Head of caudate nucleus (tissue), 42 donors: Measurements from ENCODE around the gene TIGD6.

Experiments
- DNase-seq, 42 donors: peaks; one replicate each; pipeline versions ENCODE4 v3.0.0 to v3.0.0-alpha.2; 2020 to 2021; ENCODE audit warnings: mixed read lengths in 7 of 42
- intact Hi-C: fragments of 100-400 bp; cut with DNase I; formaldehyde crosslinking; loops from one replicate; pipeline ENCODE4 v1.15.0; 2022

Gene TIGD6

DNA sequence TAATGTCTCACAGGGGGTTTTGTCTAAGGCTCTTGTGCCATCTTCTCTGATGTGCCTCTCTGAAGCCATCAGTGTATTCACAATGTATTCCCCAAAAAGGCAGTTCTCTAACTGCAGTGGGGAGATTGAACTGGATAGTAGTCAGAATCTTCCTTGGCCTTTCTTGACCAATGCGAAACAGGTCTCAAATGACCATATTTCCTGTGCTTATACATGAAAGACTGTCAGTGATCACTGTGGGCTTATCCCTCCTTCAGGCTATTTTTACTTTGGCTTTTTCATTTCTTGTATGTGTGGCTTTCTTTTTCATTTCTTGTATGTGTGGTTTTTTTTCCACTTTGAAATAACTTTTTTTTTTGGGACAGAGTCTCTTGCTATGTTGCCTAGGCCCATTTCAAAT, 19.8 kb upstream of the TIGD6 start:
- intact Hi-C loops = no loop called here

DNA sequence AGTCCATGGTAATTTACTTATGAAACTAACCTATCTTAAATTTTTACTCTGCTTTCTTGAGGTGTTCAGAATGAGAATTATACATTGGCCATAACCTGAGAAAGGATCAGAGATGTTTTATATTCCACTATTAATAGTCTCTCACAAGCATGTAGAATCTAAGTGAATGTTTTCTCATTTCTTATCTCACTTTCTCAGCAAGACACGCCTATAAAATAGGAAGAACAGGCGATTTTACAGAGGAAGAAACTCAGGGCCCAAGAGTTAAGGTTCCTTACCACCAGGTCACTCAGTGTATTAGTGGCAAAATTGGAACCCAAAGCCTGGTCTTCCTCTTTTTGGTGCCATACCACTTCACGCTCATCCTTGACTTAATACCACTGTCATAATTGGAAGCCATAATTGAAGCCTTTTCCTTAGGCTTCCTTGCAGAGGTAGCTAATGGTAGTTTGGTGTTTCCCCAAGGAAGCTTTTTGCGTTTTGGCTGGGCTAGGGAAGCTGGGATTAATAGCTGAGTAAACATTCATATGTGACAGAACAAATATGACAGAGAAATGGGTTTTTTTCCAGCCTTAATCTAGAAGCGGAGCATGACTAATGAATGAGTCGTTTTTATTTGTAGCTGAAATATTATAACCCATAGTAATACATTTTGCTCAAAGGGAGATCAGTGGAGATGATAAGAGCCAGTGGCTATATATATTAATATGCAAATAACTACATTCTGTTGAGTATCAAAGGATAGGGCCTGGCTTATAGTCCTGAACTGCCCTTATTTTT, 17.0 kb upstream of the TIGD6 start:
- intact Hi-C loops = no loop called here

More for the DNA sequence above, 19.8 kb upstream of the TIGD6 start:
- no peak for DNase-seq

DNA sequence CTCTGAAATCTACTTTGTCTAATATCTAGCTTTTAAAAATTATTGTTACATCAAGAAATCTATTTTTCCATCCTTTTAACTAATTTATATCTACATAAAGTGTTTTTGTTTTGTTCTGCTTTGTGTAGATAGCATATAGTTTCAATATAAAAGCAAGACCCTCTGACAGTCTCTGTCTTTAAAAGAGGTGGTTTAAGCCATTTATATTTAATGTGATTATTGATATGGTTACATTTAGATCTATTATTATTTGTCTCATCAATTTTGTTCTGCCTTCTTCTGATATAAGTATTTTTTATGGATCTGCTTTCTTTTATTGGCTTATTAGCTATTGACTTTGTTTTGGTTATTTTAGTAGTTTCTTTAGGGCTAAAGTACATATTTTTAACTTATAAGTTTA, 16.1 kb upstream of the TIGD6 start:
- intact Hi-C loops = no loop called here
- DNase-seq = no peak

More for the DNA sequence above, 17.0 kb upstream of the TIGD6 start:
- no peak for DNase-seq

DNA sequence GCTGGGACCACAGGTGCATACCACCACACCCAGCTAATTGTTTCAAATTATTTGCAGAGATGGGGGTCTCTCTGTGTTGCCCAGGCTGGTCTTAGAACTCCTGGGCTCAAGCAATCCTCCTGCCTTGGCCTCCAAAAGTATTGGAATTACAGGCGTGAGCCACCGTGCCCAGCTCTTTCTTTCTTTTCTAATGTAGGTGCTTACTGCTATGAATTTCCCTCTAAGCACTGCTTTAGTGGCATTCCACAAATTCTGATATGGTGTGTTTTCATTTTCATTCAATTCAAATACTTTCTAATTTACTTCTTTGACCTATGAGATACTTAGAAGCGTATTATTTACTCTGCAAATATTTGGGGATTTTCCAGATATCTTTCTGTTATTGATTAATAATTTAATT, 15.0 kb upstream of the TIGD6 start:
- intact Hi-C loops = no loop called here
- DNase-seq = no peak

DNA sequence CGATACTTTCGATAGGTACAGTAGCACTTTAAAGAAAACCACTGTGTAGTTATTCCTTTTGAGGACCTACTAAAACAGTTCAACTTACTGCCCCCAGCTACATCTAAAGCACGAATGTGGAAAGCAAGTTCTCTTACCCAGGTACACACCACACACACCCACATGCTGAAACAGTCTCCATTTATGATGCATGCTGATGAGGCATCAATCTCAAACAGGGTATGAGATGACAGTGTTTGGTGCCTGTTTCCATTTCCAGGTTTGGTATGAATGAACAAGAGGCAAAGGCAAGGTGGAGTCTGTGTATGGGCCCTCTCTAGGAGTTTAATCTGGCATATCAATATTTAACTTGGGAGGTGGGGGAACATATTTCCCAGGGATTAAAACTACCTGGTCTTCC, 14.0 kb upstream of the TIGD6 start:
- DNase-seq = peak in 2 of 42 donors; percentile 23 to 57
- intact Hi-C loops = no loop called here

DNA sequence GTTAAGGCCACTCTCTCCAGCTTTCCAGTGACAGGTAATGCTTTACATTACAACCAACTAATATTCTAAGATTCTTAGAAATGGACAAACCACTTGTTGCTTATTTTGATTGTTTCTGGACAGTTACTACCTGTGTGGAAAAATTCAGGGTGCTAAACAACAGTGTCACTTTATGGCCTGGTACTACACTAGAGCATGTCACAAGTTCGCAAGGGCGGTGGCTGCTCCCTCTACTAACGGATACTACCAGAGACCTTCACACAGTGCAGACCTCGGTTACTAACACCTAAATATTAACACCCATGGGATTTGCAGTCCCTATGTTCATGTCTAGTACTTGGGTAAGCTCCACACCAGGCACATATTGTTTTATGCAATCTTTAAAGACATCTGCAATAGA, 13.5 kb upstream of the TIGD6 start:
- no peak for DNase-seq
- intact Hi-C loops = no loop called here

DNA sequence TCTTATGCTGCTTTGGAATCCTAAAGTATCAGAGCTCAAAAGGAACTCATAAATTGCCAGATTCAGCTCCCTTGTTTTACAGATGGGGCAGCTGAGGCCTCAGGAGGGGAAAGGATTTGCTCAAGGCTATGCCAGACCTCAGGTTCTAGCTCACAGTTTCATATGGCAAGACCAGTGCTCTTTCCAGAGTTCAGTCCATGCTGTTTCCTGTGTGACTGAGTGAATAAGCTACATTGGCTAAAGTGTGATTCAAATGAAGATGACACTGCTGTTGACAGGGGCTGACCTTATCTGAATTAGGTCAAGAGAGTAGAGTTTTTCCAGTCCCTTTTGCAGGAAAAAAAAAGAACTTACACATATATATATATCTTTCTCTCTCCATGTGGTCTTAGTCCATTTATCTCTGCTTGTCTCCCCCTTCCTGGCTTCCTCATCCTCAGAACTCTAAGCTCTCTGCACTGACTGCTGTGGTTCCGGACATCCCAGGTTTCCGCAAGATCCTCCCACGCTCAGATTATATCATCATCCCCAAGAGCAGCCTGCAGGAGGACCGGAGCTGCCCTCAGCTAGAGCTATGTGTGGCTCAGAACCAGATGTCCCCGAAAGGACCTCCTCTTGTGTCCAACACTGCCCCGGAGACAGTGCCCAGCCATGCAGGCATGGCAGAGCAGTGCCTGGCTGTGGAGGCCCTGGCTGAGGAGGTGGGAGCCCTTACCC, 9.4 kb upstream of the TIGD6 start:
- DNase-seq = no peak
- intact Hi-C loops = no loop called here

DNA sequence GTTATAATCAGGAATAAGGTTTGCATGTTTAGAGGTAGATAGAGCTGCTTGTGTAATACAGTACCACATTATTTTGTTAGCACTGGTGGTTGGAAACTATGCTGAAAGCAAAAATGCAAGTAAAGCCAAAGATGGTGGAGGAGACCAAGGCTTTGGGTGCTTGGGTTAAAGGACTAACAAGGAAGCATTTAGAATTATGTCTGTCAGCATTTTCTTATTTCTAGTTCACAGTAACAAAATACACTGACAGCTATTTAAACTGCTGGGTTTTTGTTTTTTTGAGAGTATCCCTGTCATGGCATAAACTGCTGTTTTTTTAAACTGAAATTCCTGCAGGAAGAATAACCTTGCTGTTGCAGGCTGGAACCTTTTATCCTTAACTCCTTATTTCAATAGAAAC, 6.6 kb upstream of the TIGD6 start:
- DNase-seq = no peak
- intact Hi-C loops = no loop called here

DNA sequence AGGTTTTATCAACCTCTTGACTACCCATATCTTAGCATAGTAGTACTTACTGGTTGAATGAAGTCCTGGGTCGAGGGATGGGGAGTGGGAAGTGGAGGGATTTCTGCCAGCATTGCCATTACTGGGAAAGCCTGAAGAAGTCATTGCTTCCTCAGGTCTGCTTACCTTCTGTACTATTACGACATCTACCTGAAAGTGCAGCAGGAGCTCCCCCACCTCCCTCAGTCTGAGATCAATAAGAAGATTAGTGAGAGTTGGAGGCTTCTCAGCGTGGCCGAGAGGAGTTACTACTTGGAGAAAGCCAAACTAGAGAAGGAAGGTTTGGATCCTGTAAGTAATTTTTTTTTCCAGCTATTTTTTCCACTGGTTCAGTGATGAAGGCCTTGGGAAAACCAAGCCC, 5.9 kb upstream of the TIGD6 start:
- intact Hi-C loops = no loop called here
- DNase-seq = no peak

DNA sequence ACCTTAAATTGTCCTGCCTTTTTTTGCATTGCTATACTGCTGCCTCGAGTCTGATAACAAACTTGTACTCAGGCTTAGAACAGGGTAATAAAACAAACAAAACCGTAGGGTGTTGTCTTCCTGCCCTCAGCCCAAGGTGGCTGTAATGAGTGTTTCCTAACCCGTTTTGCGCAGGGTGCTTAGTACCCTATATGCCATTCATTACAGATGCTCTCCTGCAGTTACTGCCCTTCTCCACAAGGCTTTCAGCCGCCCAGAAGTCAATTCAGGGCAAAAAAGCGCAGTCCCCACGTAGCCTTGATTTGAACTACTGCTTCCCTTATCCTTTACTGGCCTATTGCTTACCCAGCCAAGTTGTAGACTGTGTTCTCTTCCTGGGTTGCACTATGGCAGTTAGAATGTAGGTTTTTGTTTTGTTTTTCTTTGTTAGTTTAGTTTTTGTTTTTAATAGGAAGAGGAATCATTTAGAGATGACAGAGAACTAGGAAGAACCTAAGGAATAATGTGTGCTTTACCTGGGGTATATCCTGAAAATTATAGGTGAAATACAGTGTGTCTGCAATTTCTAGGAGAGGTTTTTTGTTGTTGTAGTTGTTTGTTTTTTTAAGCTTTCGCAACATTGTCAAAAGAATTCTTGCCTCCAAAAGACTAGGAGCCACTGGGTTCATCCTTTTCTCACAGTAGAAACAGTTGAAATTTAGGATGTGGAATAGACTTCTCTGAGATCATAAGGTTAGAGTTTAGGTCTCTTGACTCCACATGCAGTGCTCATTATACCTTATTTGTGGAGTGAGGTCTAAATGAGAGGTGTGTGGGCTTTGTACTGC, 1.4 kb upstream of the TIGD6 start:
- intact Hi-C loops = loop anchor here (5.0 kb wide), 1 partner anchor 350 kb away; no protein-coding TSS in a partner anchor
- peak in 13 of 42 donors; percentile 16 to 61 (median 42) for DNase-seq

DNA sequence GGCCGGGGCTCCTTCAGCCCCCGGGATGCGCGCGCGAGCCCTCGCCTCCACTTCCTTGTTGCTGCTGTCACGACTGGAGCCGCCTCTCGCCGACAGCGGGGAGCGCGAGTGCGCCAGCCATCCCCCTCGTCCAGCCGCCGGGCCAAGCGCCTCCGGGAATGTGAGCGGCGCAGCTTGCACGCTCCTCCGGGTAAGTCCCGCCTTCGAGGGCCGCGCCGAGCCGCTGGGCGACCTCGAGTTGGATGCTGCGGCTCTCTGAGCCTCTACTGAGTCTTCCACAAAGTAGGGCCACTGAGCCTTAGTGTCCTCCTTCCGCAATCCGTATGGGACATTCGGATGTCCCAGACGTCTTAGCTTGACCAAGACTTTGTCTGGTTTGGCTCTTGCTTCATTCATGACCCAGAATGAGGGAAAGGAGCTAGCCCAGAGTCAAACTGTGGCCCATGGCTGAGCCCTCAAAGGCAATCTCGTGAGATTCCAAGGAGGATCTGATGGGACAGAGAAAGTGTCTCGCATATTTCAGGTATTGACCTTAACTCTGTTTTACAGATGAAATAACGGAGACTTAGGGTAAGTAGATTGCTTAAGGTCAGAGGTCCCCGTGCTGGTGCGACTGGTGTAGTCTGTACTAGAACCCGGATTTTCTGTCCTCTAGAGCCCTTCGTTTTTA, 671 bp upstream of the TIGD6 start:
- intact Hi-C loops = loop anchor here (5.0 kb wide), 1 partner anchor 351 kb away; no protein-coding TSS in a partner anchor
- DNase-seq = peak in 37 of 42 donors; percentile 17 to 72 (median 40)

DNA sequence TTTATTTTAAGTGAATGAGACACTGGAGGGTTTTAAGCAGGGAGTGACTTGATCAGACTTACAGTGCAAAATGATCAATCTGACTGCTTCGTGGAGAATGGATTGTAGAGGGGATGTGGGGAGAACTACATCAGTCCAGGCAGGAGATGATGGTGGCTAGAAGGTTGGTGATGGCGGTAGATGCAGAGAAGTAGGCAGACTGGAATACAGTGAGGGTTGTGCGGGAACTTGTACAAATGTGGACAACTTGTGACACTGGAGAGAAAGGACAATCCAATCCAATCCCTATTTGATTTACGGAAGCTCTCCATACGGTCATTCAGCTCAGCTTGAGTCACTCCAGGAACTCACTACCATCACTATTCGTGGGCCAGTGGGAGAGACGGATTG, 593 bp downstream of the TIGD6 start:
- DNase-seq = peak in 1 of 42 donors; percentile 3
- intact Hi-C loops = loop anchor here (5.0 kb wide), 1 partner anchor 352 kb away; no protein-coding TSS in a partner anchor

DNA sequence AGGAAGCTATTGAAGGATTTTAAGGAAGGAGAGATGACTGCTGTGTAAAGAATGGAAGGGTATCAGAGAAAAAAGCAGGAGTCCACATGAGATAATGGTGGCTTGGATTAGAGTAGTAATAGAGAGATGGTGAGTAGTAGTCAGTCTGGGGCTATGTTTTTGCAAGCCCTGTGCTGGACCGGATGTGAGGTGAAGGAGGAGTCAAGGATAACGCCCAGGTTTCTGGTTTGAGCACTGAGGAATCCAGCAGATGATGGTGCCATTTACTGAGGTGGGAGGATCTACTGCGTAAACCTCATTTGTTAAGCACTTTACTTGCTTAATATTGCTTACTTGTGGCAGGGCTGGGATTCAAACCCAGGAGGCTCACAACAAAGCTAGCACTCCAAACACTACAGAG, 1.1 kb downstream of the TIGD6 start:
- no peak for DNase-seq
- intact Hi-C loops = no loop called here

DNA sequence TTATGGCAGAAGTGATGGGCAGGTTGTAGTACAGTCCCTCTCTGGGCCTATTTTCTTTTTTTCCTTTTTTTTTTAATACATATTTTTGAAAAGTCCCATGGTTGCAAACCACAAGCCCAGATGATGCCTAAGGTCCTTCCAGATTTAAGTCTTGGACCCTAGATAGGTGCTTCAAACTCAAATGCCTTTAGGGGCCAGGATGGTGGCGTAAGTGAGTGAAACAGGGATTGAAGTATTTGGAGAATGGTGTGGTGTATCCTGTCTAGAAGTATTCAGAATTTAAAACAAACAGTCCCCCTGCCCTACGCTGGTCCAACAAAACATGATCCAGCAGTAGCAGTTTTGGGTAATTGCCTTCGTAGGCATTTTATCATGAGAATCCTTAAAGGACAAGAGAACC, 2.2 kb downstream of the TIGD6 start:
- no peak for DNase-seq
- intact Hi-C loops = no loop called here

DNA sequence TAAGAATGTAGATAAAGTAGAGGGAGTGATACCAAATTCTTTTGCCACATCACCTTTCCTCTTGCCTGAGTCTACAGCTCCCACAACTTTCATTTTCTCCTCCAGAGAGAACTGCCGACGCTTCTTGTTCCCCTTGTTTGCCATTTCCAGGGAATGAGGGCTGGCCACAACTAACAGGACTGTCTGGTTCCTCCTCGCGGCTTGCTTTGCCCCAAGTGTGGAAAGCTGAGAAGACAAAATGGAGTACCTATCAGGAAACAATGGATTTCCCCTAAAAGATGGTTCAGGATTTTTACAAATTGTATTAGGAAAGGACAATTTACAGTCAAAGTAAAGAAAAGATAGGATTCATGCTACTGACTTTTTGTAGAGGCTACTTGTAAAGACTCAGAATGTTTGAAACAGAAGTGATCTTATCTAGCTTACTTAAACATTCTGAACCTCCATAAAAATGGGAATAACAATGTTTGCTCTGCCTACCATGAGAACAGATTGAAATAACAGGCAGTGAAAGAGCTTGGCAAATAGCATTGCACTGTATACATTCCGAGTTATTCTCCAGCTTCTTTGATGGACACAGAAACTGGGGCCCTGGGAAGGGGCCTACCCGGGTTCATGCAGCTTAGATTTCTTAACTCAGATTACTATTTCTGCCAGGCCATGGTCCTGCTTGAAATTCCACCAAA, 4.1 kb downstream of the TIGD6 start:
- DNase-seq = no peak
- intact Hi-C loops = no loop called here

DNA sequence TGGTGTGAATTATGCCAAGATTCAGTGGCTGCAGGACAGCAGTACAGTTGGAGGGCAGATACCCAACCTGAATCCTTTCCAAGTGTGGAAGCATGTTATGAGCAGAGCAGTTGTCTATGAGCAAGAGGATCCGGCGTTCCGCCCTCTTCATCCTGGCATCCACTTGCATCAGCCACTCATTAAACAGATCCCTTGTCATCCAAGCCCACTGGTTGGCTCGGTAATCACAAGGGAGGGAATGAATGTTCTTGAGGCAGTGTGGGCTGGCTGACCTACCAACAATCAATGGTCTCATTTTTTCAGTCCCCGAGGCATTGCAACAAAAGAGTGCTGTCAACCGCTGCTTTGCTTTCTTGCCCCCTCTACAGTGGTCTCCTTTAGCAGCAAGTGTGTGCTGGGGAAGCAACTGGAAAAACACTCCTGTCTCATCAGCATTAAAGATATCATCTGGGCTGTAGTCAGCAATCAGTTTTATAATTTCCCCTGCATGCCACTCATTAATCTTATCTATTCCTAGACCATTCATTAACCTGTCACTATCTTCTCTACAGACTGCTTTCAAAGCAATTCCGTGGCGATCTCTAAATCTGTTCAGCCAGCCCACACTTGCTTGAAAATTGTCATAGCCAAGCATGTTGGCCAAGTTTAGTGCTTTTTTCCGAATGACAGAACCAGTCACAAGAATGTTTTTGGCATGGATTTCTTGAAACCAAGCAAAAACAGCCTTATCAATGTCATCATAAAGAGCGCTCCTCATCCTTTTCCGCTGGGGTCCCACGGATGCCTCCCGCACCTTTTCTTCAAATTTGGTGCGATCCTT, 4.9 kb downstream of the TIGD6 start:
- intact Hi-C loops = no loop called here
- DNase-seq = peak in 41 of 42 donors; percentile 4 to 85 (median 59)

DNA sequence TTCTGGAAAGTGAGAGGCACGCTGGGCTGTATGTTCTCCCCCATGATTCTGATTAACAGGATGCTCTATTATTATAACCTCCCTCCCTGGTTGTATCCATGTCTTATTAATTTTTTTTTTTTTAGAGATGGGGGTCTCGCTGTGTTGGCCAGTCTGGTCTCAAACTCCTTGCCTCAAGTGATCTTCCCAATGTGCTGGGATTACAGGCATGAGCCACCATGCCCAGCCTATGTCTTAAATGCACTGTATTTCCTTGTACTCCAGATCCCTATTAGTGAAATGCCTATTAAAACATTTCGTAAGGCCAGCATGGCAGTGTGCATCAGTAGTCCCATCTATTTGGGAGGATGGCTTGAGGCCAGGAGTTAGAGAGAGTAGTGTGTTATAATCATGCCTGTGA, 7.0 kb downstream of the TIGD6 start:
- intact Hi-C loops = loop anchor here (5.0 kb wide), 1 partner anchor 356 kb away; no protein-coding TSS in a partner anchor
- no peak for DNase-seq
